LNCaP clone FGC (cell line): ENCODE measurements around the gene ANKRD34A.

Experiments
- DNase-seq: peaks from one replicate; pipeline ENCODE4 v3.0.0-alpha.2; 2011; ENCODE audit warnings: low read depth
- H3K4me3 ChIP-seq: 2 replicates; pipeline ENCODE4 v1.5.1; 2011; ENCODE audit warnings: mild to moderate bottlenecking, low read depth, low read length, control low read depth
- CTCF ChIP-seq: IDR thresholded peaks from 2 replicates; pipeline ENCODE4 v1.5.1; 2012; ENCODE audit warnings: mild to moderate bottlenecking; ENCODE audit not compliant: control insufficient read depth, insufficient read depth; ENCODE audit errors: extremely low read depth

Gene ANKRD34A

GRCh38 chr1:145965119-145965744, 857 bp upstream of the ANKRD34A start:
- no peak for DNase-seq
- no peak for TF ChIP-seq CTCF
- H3K4me3 ChIP-seq: peak overlapping the region; percentile 59

- peak overlapping the region; percentile 59 for H3K4me3 ChIP-seq
- no peak for DNase-seq
- TF ChIP-seq CTCF: no peak
Observed at GRCh38 chr1:145963265-145964019, 933 bp downstream of the ANKRD34A start.

- TF ChIP-seq CTCF: no peak
- H3K4me3 ChIP-seq: peak overlapping the region; percentile 38
- DNase-seq: no peak
Observed at GRCh38 chr1:145962157-145963102, 1.9 kb downstream of the ANKRD34A start.

- TF ChIP-seq CTCF: no peak
Observed at GRCh38 chr1:145961425-145962156, 2.8 kb downstream of the ANKRD34A start.

GRCh38 chr1:145961109-145961424, 3.3 kb downstream of the ANKRD34A start:
- no peak for TF ChIP-seq CTCF

More at GRCh38 chr1:145961425-145962156, 2.8 kb downstream of the ANKRD34A start:
- DNase-seq: no peak
- peak overlapping the region; percentile 38; the same call in 1 of the 2 replicates for H3K4me3 ChIP-seq

GRCh38 chr1:145960468-145961108, 3.8 kb downstream of the ANKRD34A start:
- peak overlapping the region; percentile 29; the same call in 1 of the 2 replicates for H3K4me3 ChIP-seq
- TF ChIP-seq CTCF: no peak
- no peak for DNase-seq

More at GRCh38 chr1:145961109-145961424, 3.3 kb downstream of the ANKRD34A start:
- no peak overlapping the region; the same call in 1 of the 2 replicates for H3K4me3 ChIP-seq
- no peak for DNase-seq
